ENCODE data around the gene ELOVL3.

Gene ELOVL3

GRCh38 chr10:102254426-102254825 lies 28.3 kb downstream of the ELOVL3 start:
- no peak for DNase-seq (ENCODE audit: low spot score)

- DNase-seq (ENCODE audit: low spot score) = no peak
Observed at GRCh38 chr10:102255404-102255803, 29.3 kb downstream of the ELOVL3 start.

DNA sequence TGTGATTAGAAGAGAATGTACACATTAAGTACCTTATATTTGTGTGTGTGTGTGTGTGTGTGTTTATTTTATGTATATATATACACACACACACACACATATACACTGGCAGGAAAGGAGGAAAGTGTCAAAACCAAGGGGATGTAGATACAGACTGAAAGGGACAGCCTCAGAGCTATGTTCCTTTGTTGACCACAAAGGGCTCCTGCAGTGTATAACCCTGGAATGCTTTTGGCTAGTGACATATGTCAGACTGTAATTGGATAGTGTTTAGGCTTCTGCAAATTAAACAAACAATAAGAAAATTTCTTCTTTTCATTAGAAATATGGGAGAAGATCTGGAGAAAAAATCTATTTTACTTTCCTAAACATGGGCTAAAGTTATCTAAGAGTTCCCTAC lies 35.1 kb downstream of the ELOVL3 start:
- no peak for DNase-seq (ENCODE audit: low spot score)

GRCh38 chr10:102261842-102262241 lies 35.7 kb downstream of the ELOVL3 start:
- DNase-seq (ENCODE audit: low spot score) = no peak

DNA sequence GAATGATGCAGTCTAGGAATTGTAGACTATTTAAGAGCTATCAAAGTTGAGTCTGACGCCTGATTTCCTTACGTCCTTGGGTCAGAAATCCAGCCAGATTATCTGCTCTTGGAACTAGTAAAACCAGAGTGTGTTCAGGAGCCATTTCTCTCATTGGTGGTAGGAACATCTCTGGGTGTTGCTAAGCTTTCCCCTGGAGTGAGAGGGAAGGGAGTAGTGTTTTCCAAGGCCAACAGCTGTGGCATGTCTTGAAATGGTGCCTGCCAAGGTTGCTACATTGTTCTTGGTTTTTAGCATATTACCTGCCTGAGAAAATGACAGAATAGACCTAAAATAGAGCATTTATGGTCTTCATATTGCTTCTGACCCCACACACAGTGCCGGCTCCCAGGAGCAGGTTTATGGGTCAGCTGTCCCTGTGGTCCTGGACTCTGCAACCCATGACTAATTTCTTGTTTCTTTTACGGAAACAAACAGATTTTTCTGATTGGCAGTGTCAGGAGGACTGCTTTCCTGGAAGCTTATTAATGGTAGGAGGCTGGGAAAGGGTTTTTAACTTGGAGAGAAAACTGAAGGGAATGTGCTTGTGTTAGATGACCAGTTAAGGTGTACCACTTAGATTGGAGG lies 36.8 kb downstream of the ELOVL3 start:
- DNase-seq (ENCODE audit: low spot score) = no peak

DNA sequence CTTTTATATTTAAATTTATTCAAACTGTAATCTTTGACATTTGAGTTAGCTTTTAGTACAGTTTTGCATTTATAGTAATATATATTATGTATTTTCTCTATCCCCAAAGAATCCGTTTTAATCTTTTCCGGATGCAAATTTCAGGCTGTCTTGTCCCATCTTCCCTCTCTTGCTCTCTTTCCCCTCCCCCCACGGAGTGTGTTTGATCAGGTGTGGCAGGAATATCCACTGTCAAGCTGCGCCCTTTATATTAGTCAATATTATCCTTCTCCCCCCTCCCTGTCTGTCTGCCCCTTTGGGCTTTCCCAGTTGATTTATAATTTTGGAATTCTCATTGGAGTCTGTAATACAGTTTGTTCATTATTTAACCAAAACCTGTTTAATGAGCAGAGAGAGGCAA lies 38.3 kb downstream of the ELOVL3 start:
- DNase-seq (ENCODE audit: low spot score) = no peak

DNA sequence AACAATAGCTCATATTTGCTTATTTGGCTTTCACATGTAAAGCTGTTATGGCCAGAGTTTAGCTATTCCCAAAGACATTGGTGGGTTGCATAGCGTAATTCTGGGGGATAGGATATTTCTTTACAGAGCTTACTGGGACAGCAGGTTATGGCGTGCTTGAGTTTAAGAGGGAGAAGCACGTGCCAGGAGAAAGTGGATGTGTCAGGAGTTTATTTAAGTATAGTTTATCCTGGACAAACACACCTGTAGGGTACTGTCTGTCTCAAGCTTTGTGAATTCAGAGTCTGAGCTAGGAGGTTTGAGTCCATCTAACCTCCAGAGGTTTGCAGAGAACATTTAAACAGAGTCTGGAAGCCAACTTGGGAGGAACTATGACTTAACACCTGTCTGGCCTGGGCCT lies 40.6 kb downstream of the ELOVL3 start:
- DNase-seq (ENCODE audit: low spot score) = no peak

DNA sequence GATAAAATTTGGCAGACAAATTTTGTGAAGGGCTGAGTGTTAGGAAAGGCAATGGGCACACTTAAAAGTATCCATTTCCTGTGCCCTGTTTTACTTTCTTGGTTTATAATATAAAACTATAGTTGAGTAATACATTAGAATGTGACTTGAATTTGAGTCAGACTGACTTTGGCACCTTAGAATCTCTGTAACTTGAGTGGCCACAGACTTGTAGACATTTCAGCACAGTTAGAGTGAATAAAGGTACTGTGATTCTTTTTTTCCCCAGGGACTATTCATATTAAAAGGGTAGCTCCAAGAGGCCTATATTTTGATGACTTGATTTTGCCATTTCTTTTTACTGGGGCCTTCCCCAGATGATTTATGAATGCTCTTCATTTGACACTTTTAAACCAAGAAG lies 41.6 kb downstream of the ELOVL3 start:
- no peak for DNase-seq (ENCODE audit: low spot score)

DNA sequence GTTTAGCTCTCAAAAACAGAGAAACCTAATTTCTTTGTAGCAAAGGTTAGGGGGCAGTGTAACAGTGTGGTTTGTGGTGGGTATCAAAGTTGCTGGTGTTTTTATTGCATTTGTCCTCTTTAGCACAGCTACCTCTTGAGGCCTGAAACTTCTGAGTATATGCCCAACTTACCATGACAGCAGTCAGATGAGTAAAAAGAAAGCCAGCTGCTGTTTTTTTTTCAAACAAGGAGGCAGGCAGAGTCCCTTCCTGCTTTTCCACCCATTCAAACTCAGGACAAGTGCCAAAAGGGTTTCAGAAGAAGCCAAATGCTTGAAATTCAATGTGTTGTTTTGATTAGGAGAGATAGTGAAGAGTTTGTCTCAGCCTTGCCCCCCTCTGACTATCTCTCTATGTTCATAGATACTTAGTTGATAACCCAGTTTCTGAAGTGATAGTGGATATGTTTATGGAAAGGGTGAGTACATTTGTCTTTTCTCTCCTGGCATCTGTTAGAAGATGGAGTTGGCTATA lies 42.3 kb downstream of the ELOVL3 start:
- no peak for DNase-seq (ENCODE audit: low spot score)

DNA sequence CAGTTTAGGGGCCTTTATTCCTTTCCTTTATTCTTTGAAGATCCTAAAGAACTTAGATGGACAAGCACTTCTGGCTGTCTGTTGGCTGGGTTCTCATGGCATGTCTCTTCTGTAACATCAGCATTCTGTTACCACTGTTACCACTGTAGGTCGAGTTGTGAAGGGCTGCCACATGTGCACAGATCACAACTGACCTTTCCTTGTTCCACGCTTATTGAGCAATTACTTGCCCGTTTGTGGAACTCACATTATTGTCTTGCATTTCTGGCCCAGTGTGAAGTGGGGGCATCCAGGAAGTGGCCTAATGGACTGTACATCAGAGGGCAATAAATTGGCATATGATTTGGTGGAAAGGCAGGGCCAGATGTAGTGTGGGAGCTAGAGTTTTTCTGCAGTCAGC lies 42.9 kb downstream of the ELOVL3 start:
- DNase-seq (ENCODE audit: low spot score) = no peak

DNA sequence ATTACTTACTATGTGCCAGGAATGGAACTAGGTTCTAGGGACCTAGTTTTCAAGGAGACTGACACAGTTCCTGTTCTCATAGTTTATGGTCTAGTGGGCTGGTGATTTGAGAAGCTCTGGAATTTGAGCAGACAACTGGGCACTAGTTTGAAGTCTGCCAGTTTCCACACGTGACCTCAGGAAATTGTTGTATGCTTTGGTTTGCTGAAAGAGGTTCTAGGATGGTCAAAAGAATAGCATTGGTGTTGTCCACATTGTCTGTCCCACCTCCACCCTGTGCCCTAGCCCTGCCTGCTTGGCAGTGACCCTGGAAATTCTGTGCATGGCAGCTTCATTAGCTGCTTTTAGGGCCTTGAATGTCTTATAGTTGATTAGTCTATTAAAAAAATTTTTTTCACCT lies 48.0 kb downstream of the ELOVL3 start:
- no peak for DNase-seq (ENCODE audit: low spot score)

DNA sequence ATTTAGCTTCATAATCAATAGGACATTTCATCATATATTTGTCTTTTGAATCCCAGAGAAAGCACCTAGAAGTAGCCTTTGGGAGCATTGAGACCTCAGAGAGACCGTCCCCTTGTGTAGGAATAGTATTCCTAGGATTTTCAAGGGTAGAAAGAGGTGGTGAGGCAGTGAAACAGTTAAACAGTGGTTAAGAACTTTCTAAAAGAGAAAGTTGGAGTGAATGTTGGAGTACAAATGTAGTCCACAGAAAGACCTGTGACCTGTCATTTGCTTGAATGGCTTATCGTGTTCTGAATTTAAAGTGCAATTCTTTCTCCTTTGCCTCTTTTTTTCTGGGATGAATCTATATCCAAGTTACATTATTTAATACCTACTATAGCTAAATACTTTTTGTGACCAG lies 49.2 kb downstream of the ELOVL3 start:
- no peak for DNase-seq (ENCODE audit: low spot score)

- no peak for DNase-seq (ENCODE audit: low spot score)
Observed at GRCh38 chr10:102279104-102279503, 53.0 kb downstream of the ELOVL3 start.

Measured in activated CD4-positive, alpha-beta T cell treated with anti-CD3 and anti-CD28 coated beads, Interleukin-2, Interleukin-4, amounts not matched to agents 100 ng/mL and 50 ng/mL, durations not matched to agents 16 hours and 8 hours (primary cell).